ENCODE results near the gene AMACR.

Gene AMACR

GRCh38 chr5:34007621-34008600 lies at the start of gene AMACR:
Gene AMACR (minus strand): TSS chr5:34008050. CDS start chr5:34008019, 31 bp downstream.
- peak; percentile 59 to 82 for DNase-seq (ENCODE audit: low read depth in 1 of 2, low spot score in 1 of 2)

DNA sequence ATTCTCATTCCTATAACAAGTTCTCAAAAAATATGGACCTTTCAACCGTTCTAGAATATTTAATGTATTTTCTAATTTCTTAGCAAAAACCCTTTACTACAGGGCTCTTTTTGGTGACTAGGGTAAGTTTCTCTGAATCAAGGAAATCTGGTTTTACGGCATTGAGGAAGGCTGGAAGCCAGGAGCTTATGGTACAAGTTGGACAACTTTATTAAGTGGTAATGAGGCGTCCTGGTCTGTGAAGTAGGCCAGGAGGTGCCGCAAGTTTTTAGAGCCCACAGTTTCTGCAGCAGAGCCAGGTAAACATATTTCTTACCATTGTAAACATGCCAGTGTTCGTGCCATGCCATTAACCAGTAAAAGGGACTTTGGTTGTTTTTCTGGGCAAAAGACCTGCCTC lies 49.7 kb upstream of the AMACR start:
- no peak for DNase-seq (ENCODE audit: low read depth in 1 of 2, low spot score in 1 of 2)

- no peak for DNase-seq (ENCODE audit: low read depth in 1 of 2, low spot score in 1 of 2)
These were observed 49.3 kb upstream of the AMACR start for GRCh38 chr5:34057118-34057517.

GRCh38 chr5:34055667-34056066 lies 47.8 kb upstream of the AMACR start:
- no peak for DNase-seq (ENCODE audit: low read depth in 1 of 2, low spot score in 1 of 2)

DNA sequence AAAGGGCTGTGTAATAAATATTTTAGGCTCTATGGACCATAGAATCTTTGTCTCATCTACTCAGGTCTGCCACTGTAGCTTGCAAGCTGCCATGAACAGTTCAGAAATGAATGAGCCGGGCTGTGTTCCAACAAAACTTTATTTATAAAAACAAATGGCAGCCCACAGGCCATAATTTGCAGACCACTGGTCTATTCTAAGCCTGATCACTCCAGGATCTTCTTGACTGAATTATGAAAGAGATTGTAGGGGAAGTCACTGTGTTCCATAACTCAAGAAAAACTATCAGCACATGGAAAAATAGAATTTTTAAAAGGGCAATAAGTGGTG lies 46.5 kb upstream of the AMACR start:
- no peak for DNase-seq (ENCODE audit: low read depth in 1 of 2, low spot score in 1 of 2)

DNA sequence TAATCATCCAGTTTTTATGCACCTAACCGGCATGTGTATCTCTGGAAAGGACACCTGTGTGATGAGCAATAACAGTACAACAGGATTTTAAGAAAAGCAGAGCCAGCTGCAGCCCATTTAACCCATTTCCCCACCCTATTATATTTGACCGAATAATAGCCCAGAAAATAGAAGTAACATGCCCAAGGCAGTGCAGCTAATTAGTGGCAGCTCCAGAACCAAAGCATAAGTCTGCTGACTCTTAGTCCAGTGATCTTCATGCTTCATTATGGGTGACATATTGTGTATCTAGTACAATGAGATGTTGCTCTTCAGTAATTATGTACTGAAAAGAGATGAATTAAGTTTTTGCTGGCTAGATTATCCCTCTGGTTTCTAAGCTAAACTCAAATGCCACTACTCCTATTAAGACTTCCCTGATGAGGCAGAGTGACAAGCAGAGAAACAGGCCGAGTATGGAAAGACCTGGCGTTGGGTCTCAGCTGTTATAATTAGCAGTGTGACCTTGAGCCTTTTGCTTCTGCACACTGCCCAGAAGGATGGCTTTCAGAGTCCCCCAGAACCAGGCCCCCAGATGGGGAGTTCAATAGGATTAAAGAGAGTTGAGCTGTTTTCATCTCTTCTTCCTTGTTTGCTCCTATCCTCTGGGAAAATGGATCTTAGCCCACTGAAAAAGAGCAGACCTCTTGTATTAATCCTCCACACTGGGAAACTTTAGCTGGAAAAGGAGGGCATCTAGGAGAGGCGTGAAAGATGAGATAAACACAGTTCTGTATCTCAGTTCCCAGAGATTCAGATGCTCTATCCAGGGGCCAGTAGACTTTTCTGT lies 45.9 kb upstream of the AMACR start:
- DNase-seq (ENCODE audit: low read depth in 1 of 2, low spot score in 1 of 2), result no peak

- DNase-seq (ENCODE audit: low read depth in 1 of 2, low spot score in 1 of 2), result no peak
These were observed 45.3 kb upstream of the AMACR start for GRCh38 chr5:34053133-34053532.

DNA sequence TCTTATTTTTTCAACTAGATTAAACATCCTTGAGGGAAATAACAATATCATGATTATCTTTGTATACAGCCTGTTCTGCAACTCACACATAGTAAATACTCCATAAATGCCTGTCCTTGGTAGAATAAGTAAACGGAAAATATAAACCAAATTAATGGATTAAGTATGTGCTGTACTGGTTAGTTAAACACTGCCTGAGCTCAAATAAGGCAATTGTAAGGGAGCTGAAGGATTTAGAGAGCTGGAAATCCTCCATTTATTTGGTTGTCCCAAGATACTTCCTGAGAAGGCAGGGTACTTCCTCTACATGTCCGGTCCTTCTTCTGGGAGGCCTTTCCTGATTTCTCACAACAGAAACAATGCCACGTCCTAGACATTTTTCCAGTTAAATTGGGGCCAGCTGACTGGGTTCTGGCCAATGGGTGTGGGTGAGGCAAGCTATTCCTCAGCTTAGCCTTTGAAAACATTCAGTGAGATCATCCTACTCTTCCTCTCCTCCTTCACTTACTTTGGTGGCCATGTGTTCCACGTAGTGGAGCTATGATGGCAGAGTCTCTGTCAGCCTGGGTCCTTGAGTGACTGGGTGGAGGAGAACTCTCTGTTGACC lies 43.6 kb upstream of the AMACR start:
- no peak for DNase-seq (ENCODE audit: low read depth in 1 of 2, low spot score in 1 of 2)

DNA sequence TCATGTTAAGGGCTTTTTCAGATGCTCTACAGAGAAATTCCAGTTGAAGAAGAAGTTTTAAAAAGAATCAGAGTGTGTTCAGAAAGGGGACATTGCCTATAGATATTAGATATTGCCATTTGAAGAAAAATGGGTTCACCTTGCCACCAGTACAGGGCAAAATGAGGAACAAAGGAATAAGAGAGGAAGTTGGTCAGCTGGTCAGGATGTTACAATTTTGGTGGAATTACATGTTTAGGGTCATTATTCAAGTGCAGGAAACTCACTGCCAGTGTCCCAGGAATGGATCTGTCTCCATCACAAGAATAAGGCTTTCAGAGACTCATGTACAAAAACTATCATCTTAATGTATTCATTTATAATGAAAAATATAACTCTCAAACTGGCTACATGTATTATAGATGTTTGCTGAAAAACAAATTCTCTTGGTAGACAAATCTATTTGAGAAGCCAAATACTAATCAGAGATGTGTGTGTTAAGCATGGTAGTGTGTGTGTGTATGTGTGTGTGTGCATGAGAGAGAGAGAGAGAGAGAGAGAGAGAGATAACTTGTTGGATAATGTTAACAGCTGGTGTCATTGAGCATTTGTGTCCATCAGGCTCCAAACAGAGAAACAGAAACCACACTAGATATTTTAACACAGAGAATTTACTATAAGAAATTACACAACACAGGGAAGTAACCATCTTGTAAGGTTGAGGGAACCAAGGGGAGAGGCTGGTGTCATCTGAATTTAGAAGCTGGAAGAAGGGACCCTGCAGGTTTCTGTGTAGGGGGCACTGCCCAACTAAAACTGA lies 40.1 kb upstream of the AMACR start:
- no peak for DNase-seq (ENCODE audit: low read depth in 1 of 2, low spot score in 1 of 2)

GRCh38 chr5:34047143-34047542 lies 39.3 kb upstream of the AMACR start:
- no peak for DNase-seq (ENCODE audit: low read depth in 1 of 2, low spot score in 1 of 2)

- no peak for DNase-seq (ENCODE audit: low read depth in 1 of 2, low spot score in 1 of 2)
These were observed 38.1 kb upstream of the AMACR start for GRCh38 chr5:34045996-34046395.

GRCh38 chr5:34045023-34045422 lies 37.2 kb upstream of the AMACR start:
- DNase-seq (ENCODE audit: low read depth in 1 of 2, low spot score in 1 of 2), result no peak

DNA sequence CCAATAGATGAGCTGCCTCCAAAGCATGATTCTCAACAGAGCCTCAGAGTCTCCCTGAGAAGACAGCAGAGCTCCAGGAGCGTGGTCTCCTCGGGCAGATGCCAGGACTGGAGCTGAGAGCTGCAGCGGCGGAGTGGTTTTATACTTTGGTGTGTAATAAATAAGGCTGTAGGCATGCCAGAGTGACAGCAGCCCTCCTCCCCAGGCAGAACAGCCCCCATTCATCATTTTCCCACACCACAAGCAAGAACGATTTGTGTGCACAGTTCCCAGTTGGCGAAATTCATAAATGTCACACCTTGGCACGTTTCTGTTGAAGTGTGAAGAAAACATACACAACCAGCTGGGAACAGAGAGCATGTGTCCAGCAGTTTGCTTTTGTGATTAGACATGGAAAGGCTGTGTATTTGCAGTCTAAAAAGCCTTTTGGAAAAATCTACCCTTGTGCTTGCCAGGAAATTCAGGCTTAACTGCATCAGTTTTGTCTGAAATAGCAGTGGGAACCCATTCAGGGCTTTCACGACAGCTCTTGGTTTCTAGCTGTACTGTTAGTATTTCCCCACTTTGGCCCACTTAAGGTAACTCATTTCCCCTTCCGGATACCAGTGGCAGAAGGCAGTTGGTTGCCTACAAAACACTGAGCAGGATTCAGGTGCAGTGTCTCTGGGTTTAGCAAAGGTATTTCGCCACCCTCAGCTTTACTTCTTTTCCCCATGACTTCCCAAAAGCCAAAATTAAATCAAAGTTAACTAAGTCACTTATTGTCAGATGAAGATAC lies 35.4 kb upstream of the AMACR start, which contains the start of gene C1QTNF3:
Gene C1QTNF3 (minus strand): TSS at position 115 of the 778 bp plus-strand sequence. CDS start 88 bp downstream, at position 27.
- no peak for DNase-seq (ENCODE audit: low read depth in 1 of 2, low spot score in 1 of 2)

DNA sequence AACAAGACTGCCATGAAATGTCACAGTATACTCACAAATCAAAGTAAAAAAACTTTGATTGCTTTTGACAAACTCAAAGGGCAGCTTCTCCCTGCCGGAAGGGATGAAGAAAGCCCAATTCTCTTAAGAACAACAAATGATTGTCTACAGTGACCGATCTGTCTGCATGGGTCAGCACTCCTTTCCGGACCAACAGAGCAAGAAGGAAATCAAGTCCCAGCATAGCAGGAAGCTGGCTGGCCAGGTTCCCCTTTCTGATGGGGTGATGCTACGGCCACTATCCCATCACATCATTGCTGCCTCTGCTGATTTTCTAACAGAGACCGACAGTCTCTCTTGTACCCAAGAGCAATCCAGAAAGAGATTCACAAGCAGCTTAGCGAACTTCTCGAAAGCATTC lies 34.5 kb upstream of the AMACR start:
- no peak for DNase-seq (ENCODE audit: low read depth in 1 of 2, low spot score in 1 of 2)

GRCh38 chr5:34041247-34041972 lies 33.6 kb upstream of the AMACR start:
- DNase-seq (ENCODE audit: low read depth in 1 of 2, low spot score in 1 of 2), result no peak

DNA sequence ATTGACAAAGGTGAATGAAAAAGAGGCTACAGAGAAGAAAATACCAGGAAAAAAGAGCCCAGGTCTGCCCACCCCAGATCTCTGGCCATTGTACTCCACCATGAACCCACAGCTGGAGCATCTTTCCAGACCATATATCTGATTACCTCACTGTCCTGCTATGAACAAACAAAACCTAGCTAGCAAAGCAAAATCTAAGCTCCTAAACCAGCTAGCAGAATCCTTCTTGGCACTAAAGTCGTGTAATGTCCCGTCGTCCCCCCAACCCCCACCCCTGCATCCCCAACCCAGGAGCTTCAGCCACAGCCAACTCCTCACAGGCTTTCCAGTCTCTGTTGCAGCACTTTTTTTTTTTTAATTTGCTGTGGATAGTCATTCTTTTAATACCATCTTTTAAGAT lies 32.6 kb upstream of the AMACR start:
- DNase-seq (ENCODE audit: low read depth in 1 of 2, low spot score in 1 of 2), result no peak

- no peak for DNase-seq (ENCODE audit: low read depth in 1 of 2, low spot score in 1 of 2)
These were observed 31.7 kb upstream of the AMACR start for GRCh38 chr5:34039398-34040157.

DNA sequence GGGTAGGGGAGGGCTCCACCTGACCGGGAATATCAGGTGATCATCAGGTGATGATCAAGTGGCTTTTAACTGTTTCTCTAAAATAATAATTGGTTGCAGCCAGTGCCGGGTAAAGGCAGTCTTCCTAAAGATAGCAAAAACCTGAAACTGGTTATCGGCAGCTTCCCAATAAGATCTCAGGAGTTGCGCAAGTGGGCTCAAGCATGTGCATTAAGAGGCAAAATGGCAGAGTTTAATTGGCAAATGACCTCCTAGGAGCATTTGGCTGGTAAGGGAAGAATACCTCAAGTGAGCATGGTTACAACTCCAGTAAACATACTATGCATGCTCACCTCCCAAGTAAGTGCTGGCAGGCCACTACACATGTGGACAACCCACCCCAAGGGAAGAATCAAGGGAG lies 31.0 kb upstream of the AMACR start:
- DNase-seq (ENCODE audit: low read depth in 1 of 2, low spot score in 1 of 2), result no peak

DNA sequence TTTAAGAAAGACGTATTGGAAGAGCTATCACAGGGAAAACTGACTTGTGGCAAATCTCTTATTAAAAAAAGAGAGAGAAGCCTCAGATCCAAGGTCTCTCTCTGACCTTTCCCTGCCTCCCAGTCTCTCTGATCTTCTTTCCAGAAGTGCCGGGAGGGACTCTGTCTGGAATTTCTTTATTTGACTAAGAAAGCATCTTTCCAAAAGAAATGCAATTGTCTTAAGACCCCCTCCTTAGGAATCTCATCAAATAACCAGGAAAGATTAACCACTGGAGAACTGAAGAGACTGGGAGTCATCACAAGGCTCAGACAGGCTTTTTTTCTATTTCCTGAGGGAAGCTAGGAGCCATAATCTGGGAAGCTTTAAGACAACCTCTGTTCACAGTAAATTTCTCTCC lies 30.5 kb upstream of the AMACR start:
- DNase-seq (ENCODE audit: low read depth in 1 of 2, low spot score in 1 of 2), result no peak
